Suprapubic skin (tissue), 4 donors: ENCODE measurements around the gene LAP3.

Source experiments
- CTCF ChIP-seq, 2 donors: fragments of 200-600 bp in 1 of 2; fragments of 450-650 bp in 1 of 2; sonication (generic) in 1 of 2; IDR thresholded peaks; one replicate each; pipeline ENCODE4 v1.5.1; 2016 to 2019; ENCODE audit warnings: antibody characterized with exemption in 2 of 2, mild to moderate bottlenecking in 1 of 2, moderate library complexity in 1 of 2
- POLR2A ChIP-seq, 2 donors: fragments of 450-650 bp; IDR thresholded peaks; one replicate each; pipeline ENCODE4 v1.6.1; 2017; ENCODE audit warnings: antibody characterized with exemption in 2 of 2, mild to moderate bottlenecking in 2 of 2, moderate library complexity in 2 of 2
- POLR2AphosphoS5 ChIP-seq, 3 donors: sonication (generic); formaldehyde crosslinking; IDR thresholded peaks; one replicate each; pipeline ENCODE4 v1.6.1; 2017; ENCODE audit warnings: antibody characterized with exemption in 3 of 3

GRCh38 chr4:17559709-17560048, 17.3 kb upstream of the LAP3 start:
- TF ChIP-seq CTCF (IDR thresholded peaks at IDR 0.05) (no peak), POLR2AphosphoS5 (IDR thresholded peaks at IDR 0.05) (no peak), POLR2A (IDR thresholded peaks at IDR 0.05) (no peak)
